ENCODE measurements around the gene PRDM1. TPM values are rescaled to one million over a fixed set of nuclear protein-coding genes. Genes with fewer than 3 reads are reported as not detected.

Gene PRDM1
- total and polyA plus RNA-seq, 8 donors: 5.5 to 11.1 (median 8.8) TPM

GRCh38 chr6:106143665-106144064 is 57.5 kb downstream of the PRDM1 start:
- Histone ChIP-seq H3K4me3 (no peak overlapping the region), H3K9me3 (no peaks in the 10 kb centered on the region), H3K27me3 (no peaks in the 10 kb centered on the region), H3K27ac (no peak overlapping the region), H3K4me1 (no peaks in the 10 kb centered on the region), H3K36me3 (no peaks in the 10 kb centered on the region)
- no peak for DNase-seq
- TF ChIP-seq CTCF (IDR thresholded peaks at IDR 0.05): no peak
- no peak for ATAC-seq
- intact Hi-C loops (cut with DNase I): no loop called here

GRCh38 chr6:106145144-106145543 is 59.0 kb downstream of the PRDM1 start:
- intact Hi-C loops (cut with DNase I): no loop called here
- DNase-seq (no peak), ATAC-seq (no peak)
- Histone ChIP-seq H3K27me3 (no peaks in the 10 kb centered on the region), H3K9me3 (no peaks in the 10 kb centered on the region), H3K36me3 (no peaks in the 10 kb centered on the region), H3K4me3 (no peak overlapping the region), H3K27ac (no peak overlapping the region), H3K4me1 (no peaks in the 10 kb centered on the region)
- no peak for TF ChIP-seq CTCF (IDR thresholded peaks at IDR 0.05)

- no peak for ATAC-seq
- H3K4me3 ChIP-seq: no peak overlapping the region
- intact Hi-C loops (cut with DNase I): no loop called here
- no peaks in the 10 kb centered on the region for H3K36me3 ChIP-seq
- no peaks in the 10 kb centered on the region for H3K9me3 ChIP-seq
- no peaks in the 10 kb centered on the region for H3K4me1 ChIP-seq
- DNase-seq: no peak
- no peaks in the 10 kb centered on the region for H3K27me3 ChIP-seq
- no peak overlapping the region for H3K27ac ChIP-seq
- TF ChIP-seq CTCF (IDR thresholded peaks at IDR 0.05): no peak
Measured at GRCh38 chr6:106145741-106146227, 59.6 kb downstream of the PRDM1 start.

- no peaks in the 10 kb centered on the region for H3K27me3 ChIP-seq
- H3K36me3 ChIP-seq: no peaks in the 10 kb centered on the region
- no peak for TF ChIP-seq CTCF (IDR thresholded peaks at IDR 0.05)
- ATAC-seq (no peak), DNase-seq (no peak)
- intact Hi-C loops (cut with DNase I): no loop called here
- H3K27ac ChIP-seq: no peak overlapping the region
- H3K4me1 ChIP-seq: no peaks in the 10 kb centered on the region
- H3K9me3 ChIP-seq: no peaks in the 10 kb centered on the region
- H3K4me3 ChIP-seq: no peak overlapping the region
Measured at GRCh38 chr6:106146852-106147351, 60.8 kb downstream of the PRDM1 start.

- intact Hi-C loops (cut with DNase I): no loop called here
- TF ChIP-seq CTCF (IDR thresholded peaks at IDR 0.05): no peak
- no peak overlapping the region for H3K27ac ChIP-seq
- H3K36me3 ChIP-seq: no peaks in the 10 kb centered on the region
- ATAC-seq: no peak
- H3K4me1 ChIP-seq: no peaks in the 10 kb centered on the region
- H3K27me3 ChIP-seq: no peaks in the 10 kb centered on the region
- H3K9me3 ChIP-seq: no peaks in the 10 kb centered on the region
- no peak for DNase-seq
- H3K4me3 ChIP-seq: no peak overlapping the region
Measured at GRCh38 chr6:106147476-106147875, 61.3 kb downstream of the PRDM1 start.

All from left lung (tissue), 10 donors.